ENCODE results near the gene SLC5A1. TPM values are rescaled to one million over a fixed set of nuclear protein-coding genes. Genes with fewer than 3 reads are reported as not detected.

The SLC5A1 gene
- total and polyA plus RNA-seq, 2 of the 8 experiments (the other 6 are each of a cell fraction or from before 2014, with no cell fraction given), result 0.06 TPM; not detected in 1

- TF ChIP-seq CTCF (IDR thresholded peaks at IDR 0.05; ENCODE audit: control extremely low read depth in 1 of 3, insufficient read depth in 1 of 3, low read depth in 1 of 3, low read length in 3 of 3), result no peak
- no peak for TF ChIP-seq E2F6 (IDR thresholded peaks at IDR 0.05)
- no peak for TF ChIP-seq SP1 (IDR thresholded peaks at IDR 0.05; ENCODE audit: low read depth, low read length)
- no peak for TF ChIP-seq POLR2AphosphoS5 (IDR thresholded peaks at IDR 0.05; ENCODE audit: low read depth, low read length)
- no peak for TF ChIP-seq JUND (IDR thresholded peaks at IDR 0.05; ENCODE audit: low read length)
Measured at GRCh38 chr22:32005453-32005852, 37.6 kb upstream of the SLC5A1 start (continued).

All from H1 (cell line).